Right atrium auricular region (tissue), 2 donors: Measurements from ENCODE around the gene ECE2. TPM values are rescaled to one million over a fixed set of nuclear protein-coding genes. Genes with fewer than 3 reads are reported as not detected.

Experiments used
- DNase-seq: peaks from one replicate; pipeline ENCODE4 v3.0.0-alpha.2; 2019; ENCODE audit warnings: low spot score
- H3K27ac ChIP-seq, 2 donors: fragments of 200-600 bp; sonication (generic); 1 replicate in 1 of 2; 2 replicates in 1 of 2; pipeline ENCODE4 v1.5.1; 2016 to 2019
- H3K27me3 ChIP-seq, 2 donors: fragments of 200-600 bp; sonication (generic); one replicate each; pipeline versions ENCODE4 v1.5.1 to v1.6.0; 2017 to 2019
- H3K36me3 ChIP-seq: fragments of 200-600 bp; sonication (generic); one replicate; pipeline ENCODE4 v1.5.1; 2016
- H3K4me1 ChIP-seq, 2 donors: fragments of 200-600 bp; sonication (generic); one replicate each; pipeline versions ENCODE4 v1.5.1 to v1.6.0; 2017 to 2019
- H3K4me3 ChIP-seq, 2 donors: fragments of 200-600 bp; sonication (generic); 1 replicate in 1 of 2; 2 replicates in 1 of 2; pipeline ENCODE4 v1.5.1; 2017 to 2019; ENCODE audit warnings: mild to moderate bottlenecking in 1 of 2, moderate library complexity in 1 of 2
- H3K9me3 ChIP-seq, 2 donors: fragments of 200-600 bp; sonication (generic); one replicate each; pipeline ENCODE4 v1.5.1; 2019
- total RNA-seq, 2 donors: library from RNA; depleted of rRNA; stranded (reverse); fragments of >200 nt; gene quantifications; one replicate each; pipeline ENCODE4 v1.1.0, GENCODE V29; 2016
- TF ChIP-seq, protein P1 (sequence below), 2 donors: fragments of 200-600 bp; sonication (generic); IDR thresholded peaks; one replicate each; pipeline ENCODE4 v1.5.1; 2019; ENCODE audit warnings: antibody characterized with exemption in 2 of 2

The ECE2 gene
- total RNA-seq, 2 donors from 2014 or later: 1.6 TPM; not detected in 1

DNA sequence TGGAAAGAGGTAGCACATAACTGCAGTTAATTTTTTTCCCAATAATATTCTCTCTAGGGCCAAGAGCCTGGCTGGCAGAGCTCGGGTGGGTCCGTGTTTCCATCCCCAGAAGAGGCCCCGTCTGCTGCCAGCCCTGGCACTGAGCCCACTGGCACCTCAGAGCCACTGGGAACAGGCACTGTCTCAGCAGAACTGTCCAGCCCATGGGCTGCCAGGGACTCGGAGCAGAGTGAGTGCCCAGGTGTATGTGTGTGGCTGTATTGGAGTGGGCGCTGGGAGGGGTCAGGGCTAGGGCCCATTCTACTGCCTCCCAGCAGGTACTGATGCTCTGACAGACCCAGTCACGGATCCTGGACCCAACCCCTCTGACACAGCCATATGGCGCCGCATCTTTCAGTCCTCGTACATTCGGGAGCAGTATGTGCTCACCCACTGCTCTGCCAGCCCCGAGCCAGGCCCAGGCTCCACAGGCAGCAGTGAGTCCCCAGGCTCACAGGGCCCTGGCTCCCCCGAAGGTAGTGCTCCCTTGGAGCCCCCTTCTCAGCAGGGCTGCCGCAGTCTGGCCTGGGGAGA, 37.5 kb upstream of the ECE2 start:
- no peak overlapping the region for H3K4me3 ChIP-seq
- no peak for DNase-seq
- peaks cover 11% of the 10 kb centered on the region for H3K36me3 ChIP-seq
- peaks cover 0 to 11% of the 10 kb centered on the region in 2 donors for H3K4me1 ChIP-seq
- H3K27ac ChIP-seq: no peak overlapping the region
- H3K27me3 ChIP-seq: no peaks in the 10 kb centered on the region
- no peaks in the 10 kb centered on the region for H3K9me3 ChIP-seq
- TF ChIP-seq, protein P1, sequence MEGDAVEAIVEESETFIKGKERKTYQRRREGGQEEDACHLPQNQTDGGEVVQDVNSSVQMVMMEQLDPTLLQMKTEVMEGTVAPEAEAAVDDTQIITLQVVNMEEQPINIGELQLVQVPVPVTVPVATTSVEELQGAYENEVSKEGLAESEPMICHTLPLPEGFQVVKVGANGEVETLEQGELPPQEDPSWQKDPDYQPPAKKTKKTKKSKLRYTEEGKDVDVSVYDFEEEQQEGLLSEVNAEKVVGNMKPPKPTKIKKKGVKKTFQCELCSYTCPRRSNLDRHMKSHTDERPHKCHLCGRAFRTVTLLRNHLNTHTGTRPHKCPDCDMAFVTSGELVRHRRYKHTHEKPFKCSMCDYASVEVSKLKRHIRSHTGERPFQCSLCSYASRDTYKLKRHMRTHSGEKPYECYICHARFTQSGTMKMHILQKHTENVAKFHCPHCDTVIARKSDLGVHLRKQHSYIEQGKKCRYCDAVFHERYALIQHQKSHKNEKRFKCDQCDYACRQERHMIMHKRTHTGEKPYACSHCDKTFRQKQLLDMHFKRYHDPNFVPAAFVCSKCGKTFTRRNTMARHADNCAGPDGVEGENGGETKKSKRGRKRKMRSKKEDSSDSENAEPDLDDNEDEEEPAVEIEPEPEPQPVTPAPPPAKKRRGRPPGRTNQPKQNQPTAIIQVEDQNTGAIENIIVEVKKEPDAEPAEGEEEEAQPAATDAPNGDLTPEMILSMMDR (IDR thresholded peaks at IDR 0.05): no peak

- Histone ChIP-seq H3K9me3 (no peaks in the 10 kb centered on the region), H3K4me3 (no peak overlapping the region), H3K27ac (no peak overlapping the region), H3K27me3 (no peaks in the 10 kb centered on the region), H3K4me1 (peaks cover 0 to 11% of the 10 kb centered on the region in 2 donors), H3K36me3 (peaks cover 20% of the 10 kb centered on the region)
- no peak for DNase-seq
- TF ChIP-seq, protein P1 (IDR thresholded peaks at IDR 0.05): no peak
Measured at GRCh38 chr3:184239221-184239620, 36.6 kb upstream of the ECE2 start.

- no peaks in the 10 kb centered on the region for H3K9me3 ChIP-seq
- H3K36me3 ChIP-seq: peaks cover 24% of the 10 kb centered on the region
- no peak overlapping the region for H3K27ac ChIP-seq
- H3K4me3 ChIP-seq: no peak overlapping the region
- TF ChIP-seq, protein P1 (IDR thresholded peaks at IDR 0.05): no peak
- peaks cover 0 to 11% of the 10 kb centered on the region in 2 donors for H3K4me1 ChIP-seq
- DNase-seq: no peak
- H3K27me3 ChIP-seq: no peaks in the 10 kb centered on the region
Measured at GRCh38 chr3:184239708-184240107, 36.1 kb upstream of the ECE2 start.

DNA sequence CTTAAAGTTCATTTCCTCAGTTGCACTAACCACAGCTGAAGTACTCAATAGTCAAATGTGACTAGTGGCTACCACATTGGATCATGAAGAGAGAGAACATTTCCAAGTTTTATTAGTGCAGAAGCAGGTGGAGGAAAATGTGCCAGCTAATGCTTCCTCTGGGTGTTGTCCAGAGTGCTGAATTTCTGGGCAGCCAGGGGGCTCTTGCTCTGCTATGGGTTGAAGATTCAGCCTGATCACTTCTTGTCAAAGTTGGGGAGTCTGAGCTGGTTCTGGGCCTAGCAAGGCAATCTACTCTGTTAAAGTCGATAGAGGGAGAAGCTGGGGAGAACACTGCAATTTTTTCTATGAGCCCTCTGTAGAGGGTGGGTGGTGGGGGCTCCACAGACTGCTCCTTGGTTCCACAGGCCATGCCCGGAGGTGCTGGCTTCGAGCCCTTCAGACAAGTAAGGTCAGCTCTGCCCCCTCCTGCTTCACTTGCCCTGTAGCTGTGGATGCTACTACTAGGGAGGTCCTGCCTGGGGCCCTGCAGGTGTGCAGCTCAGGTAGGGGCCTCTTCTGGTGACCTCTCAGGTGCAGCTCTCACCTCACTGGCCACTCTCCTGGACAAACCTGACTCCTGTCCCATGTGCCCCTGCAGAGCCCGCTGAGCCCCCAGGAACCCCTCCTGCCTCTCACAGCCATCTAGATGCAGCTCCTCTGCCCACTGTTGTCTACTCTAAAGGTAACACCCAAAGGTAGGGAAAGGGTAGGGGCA, 35.3 kb upstream of the ECE2 start:
- Histone ChIP-seq H3K4me3 (no peak overlapping the region), H3K4me1 (peaks cover 0 to 11% of the 10 kb centered on the region in 2 donors), H3K36me3 (peaks cover 33% of the 10 kb centered on the region), H3K9me3 (no peaks in the 10 kb centered on the region), H3K27me3 (no peaks in the 10 kb centered on the region), H3K27ac (no peak overlapping the region)
- TF ChIP-seq, protein P1 (IDR thresholded peaks at IDR 0.05): no peak
- DNase-seq: no peak

DNA sequence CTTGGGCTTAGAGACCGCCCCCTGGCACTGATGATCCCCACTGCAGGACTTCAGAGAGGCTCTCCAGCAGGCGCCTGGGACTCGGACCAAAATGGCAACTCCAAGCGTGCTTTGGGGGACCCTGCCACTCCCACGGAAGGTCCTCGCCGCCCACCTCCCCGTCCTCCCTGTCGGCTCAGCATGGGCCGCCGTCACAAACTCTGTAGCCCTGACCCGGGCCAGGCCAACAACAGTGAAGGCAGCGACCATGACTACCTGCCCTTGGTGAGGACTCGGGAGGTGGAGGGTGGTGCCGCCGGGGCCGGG, 34.7 kb upstream of the ECE2 start:
- no peaks in the 10 kb centered on the region for H3K27me3 ChIP-seq
- TF ChIP-seq, protein P1 (IDR thresholded peaks at IDR 0.05): no peak
- no peaks in the 10 kb centered on the region for H3K9me3 ChIP-seq
- no peak for DNase-seq
- no peak overlapping the region for H3K4me3 ChIP-seq
- peaks cover 34% of the 10 kb centered on the region for H3K36me3 ChIP-seq
- H3K4me1 ChIP-seq: peaks cover 0 to 11% of the 10 kb centered on the region in 2 donors
- no peak overlapping the region for H3K27ac ChIP-seq
